HL-60 (cell line): Measurements from ENCODE around the gene TMEM154.

ENCODE experiments used
- CTCF ChIP-seq: IDR thresholded peaks from one replicate; pipeline ENCODE4 v1.5.1; 2011; ENCODE audit warnings: low read length, control low read depth, inconsistent platforms; ENCODE audit not compliant: insufficient read depth
- GABPA ChIP-seq: IDR thresholded peaks from 2 replicates; pipeline ENCODE4 v1.6.1; 2012; ENCODE audit warnings: low read depth
- REST ChIP-seq: IDR thresholded peaks from 2 replicates; pipeline ENCODE4 v1.6.1; 2012; ENCODE audit warnings: low read depth; ENCODE audit not compliant: insufficient replicate concordance
- SPI1 ChIP-seq: IDR thresholded peaks from 2 replicates; pipeline ENCODE4 v1.6.1; 2012; ENCODE audit warnings: low read depth, mild to moderate bottlenecking, borderline replicate concordance

DNA sequence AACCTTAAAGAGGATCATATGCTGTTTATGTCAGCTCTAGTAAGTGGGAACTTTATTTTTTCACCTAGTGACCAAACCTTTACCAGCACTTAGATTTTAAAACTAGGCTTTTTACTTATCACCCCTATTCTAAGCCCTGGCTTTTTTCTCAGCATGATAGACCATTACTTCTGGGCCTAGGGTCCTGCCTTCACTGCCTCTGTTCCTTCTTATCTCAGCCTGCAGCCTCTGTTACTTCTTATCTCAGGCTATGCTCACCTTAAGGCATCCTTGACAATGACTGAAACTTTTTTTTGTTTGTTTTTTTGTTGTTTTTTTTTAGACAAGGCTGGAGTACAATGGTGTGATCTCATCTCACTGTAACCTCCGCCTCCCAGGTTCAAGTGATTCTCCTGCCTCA, 59.6 kb downstream of the TMEM154 start:
- no peak for TF ChIP-seq CTCF
- no peak for TF ChIP-seq GABPA
- no peak for TF ChIP-seq REST
- no peak for TF ChIP-seq SPI1
